ENCODE measurements around the gene TACC2.

- no peak for TF ChIP-seq CTCF (conservative IDR thresholded peaks at IDR 0.05; ENCODE audit: low read length)
- no peak for TF ChIP-seq EZH2phosphoT487 (IDR thresholded peaks at IDR 0.05; ENCODE audit: borderline replicate concordance, low read depth, low read length)
Observed at GRCh38 chr10:122130474-122131110, 141.6 kb downstream of the TACC2 start.

Data from OCI-LY7 (cell line).